Measurements from ENCODE around the gene ELL2.

The ELL2 gene

DNA sequence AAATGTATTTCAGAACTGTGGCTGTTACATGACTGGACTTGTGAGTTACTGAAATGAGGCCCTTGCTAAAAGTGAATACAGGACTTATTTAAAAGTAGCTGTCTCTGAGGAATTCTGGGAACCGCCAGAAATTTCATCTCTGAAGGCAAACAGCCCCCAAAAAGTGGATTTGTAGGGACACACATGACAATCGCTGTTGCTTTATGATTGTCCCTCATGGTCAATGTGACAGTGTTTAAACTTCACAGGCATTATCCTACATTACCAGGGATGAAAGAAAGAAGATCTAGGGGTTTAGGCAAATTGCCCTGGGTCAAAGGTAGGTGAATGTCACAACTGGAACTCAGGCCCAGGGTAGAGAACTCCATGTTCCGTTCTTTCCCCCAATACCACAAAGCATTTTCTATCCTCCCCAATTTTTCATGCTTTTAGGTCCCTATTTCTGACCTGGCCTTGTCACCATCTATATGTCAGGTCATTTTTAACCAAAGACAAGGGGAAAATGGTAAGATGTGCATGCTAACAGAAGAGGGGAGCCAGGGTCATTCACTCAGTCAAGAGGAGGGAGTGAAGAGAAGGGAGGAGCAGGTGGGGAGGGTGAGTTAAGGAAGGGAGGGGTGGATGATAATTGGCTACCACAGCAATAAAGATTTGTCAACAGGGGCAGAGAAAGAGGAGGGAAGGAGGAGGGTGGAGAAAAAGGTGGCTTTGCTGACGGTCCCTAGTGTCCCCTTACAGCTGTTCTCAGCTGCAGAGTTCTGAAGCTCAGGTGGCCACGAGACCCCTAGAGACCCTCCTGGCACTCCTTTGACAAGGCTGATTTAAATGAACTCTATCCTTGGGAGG is 81.3 kb downstream of the ELL2 start:
- DNase-seq (ENCODE audit: low spot score), result no peak

DNA sequence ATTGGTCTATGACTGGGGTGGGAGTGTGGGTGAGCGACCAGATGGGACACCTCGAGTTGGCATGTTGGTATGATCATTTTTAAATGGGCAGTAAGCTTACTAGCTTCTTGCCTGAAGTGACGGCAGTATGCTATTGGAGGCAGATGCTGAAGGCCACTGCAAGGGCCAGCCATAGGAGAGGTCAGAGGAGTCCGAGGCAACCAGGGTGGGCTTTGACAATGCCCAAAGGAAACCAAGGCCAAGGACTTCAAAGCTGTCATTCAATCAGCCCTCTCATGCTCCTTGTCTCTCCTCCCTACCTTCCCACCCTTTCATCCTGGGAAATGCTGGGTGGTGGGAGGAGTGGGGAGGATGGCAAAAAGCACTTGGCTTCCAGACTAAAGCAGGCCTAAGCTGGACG is 82.0 kb downstream of the ELL2 start:
- DNase-seq (ENCODE audit: low spot score), result no peak

DNA sequence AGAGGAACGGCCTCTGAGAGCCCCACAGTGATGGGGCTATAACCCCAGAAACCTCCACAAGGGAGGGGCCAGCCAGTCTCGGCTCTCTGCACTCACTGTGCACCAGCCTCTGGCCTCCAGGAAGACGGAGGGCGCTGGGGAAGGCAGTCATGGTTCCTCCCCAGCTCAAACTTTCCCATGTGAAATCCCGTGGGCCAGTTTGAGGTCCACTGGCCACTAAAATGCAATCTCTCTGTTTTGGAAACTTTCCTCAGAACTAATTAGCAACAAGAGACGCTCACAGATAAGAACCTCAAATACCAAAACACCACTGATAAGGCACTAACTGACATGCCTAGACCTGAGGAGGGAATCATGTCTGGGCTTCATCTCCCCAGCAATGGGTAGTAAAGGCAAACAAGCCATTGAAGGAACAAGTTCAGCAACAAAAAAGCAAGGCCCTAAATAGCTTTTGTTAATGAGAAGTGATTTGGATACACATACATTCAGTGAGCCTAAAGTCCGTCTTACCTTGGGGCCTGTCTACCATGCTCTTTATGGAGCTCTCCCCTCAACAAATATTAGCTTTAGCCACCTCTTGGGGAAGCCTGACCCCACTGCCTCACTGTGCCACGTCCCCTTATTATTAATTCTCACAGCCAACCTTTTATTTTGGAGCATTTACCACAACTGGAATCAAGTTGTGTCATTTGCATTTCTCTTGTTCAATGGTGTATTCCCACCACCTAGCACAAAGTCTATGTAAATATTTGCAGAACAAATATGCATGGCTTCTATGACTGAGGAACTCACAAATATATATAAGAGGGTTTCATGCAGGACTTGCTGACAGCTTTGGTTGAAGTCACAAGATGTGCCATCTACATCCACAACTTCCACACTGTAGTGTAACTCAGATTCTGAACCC is 83.0 kb downstream of the ELL2 start:
- no peak for DNase-seq (ENCODE audit: low spot score)

DNA sequence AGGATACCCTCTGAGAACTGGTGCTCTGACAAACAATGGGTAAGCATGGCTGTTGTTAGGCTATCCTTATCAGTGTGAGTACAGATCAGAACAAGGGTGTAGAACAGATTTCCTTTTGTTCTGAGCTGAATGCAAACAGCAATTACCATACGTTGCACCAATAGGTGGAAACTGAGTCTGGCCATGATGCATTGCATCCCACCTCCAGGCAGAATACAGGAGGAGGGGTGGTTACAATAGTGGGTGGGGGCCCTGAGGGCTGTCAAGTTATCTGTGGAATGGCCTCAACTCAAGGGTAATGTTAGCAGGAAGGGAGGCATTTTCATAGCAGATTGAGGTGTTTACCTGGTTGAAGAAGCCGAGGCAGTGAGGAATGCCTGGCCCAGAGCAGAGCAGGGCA is 84.9 kb downstream of the ELL2 start:
- DNase-seq (ENCODE audit: low spot score), result no peak

DNA sequence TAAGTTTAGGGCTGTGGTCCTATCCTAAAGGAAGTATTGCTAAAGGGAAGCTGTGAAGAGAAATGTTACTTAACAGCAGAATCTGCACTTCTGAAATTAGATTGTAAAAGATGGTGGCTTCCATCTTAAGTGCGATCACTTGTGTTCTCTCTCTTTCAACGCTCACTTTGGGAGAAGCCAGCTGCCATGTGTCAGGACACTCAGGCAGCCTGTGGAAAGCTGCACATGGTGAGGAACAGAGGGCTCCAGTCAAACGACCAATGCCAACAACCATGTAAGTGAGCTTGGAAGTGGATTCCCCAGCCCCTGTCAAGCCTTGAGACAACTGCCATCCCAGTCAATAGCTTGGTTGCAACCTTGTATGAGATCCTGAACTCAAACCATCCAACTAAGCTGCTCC is 87.4 kb downstream of the ELL2 start:
- DNase-seq (ENCODE audit: low spot score), result no peak

DNA sequence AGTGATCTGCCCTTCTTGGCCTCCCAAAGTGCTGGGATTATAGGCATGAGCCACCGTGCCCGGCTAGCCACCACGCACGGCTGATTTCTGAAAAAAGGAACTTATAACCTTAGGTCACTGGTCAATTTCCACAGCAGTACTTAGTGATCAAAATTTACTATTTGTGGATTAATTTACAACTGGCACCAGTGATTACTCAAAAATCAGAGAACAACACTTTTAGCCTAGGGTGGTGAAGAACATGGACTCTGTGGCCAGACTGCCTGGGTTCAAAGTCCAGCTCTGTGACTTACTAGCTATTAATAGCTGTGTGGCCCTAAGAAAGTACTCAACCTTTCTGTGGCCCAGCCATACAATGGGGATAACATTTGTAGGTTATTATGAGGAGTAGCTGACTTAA is 88.3 kb downstream of the ELL2 start:
- DNase-seq (ENCODE audit: low spot score), result no peak

DNA sequence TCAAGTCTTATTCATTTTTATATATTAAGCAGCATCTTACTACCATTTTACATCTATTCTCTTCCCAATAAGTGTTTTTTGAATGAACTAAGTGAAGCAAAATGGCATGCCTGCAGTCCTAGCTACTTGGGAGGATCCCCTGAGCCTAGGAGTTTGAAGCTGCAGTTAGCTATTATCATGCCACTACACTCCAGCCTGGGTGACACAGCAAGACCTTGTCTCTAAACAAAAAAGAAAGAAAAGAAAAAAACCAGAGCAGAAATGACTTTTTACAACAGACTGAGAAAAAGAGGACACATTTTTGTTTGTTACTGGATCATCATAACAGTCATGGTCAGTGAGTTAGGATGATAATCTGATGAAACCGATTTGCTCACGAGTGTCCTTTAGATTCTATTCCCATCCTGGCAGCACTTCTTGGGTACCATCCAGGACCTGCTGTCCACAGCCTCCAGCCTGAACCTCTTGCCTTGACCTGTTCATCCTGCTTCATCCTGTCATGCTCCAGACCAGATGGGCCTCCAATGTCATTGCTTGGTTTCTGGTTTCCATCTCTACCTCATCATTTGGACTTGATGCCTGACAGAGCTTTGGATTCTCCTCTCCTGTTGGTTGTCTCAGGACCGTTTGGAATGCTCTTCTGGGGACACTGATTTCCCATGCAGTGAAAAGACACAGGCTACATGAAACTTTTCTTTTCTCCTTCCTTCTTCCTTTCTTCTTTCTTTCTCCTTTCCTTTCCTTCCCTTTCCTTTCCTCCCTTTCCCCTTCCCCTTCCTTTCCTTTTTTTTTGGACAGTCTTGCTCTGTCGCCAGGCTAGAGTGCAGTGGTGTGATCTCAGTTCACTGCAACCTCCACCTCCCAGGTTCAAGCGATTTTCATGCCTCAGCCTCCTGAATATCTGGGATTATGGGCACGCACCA is 89.0 kb downstream of the ELL2 start:
- DNase-seq (ENCODE audit: low spot score), result no peak

DNA sequence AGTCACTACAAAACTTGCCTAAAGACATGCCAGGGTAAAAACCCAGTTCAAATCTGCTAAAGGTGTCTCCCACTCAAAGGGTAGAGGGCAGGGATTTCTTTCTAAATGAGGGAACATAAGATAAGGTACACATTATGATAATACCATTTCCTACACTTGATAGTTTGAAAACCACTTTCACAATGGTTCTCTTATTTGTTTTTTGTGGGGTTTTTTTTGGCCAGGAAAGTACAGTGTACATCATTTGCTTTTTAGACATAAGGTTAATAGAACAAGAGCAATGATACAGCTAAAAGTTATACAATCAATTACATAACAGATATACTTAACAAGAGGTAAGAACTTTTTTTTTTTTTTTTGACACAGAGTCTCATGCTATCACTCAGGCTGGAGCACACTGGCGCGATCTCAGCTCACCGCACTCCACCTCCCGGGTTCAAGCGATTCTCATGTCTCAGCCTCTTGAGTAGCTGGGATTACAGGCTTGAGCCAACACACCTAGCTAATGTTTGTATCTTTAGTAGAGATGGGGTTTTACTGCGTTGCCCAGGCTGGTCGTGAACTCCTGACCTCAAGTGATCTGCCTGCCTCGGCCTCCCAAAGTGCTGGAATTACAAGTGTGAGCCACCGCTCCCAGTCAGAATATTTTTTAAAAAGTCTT is 90.4 kb downstream of the ELL2 start:
- no peak for DNase-seq (ENCODE audit: low spot score)

DNA sequence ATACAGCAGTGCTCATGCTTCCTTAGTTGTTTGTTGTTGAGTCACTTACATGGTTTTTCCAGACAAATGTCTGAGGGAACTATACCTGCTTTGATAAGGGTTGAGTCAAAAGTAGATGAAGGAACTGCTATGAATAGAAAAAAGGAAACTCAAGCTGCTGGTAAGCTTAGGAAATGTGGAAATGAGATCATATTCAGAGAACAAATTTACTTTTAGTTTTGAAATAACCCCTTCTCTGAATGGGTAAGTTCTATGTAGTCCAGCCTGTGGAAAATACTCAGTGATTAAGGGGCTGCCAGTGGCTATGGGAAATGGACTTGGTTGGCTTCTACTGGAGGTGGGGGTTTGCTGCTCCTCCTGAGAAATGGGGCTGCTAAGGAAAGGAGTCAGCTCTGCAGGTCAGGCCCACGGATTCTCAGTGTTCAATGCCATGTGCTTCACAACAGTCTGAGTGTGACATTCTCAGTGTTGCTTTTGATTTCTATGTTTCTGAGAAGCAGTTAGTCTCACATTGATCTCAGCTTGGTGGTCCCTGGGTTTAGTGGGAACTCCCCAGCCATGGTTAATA is 91.5 kb downstream of the ELL2 start:
- DNase-seq (ENCODE audit: low spot score), result peak; percentile 73

DNA sequence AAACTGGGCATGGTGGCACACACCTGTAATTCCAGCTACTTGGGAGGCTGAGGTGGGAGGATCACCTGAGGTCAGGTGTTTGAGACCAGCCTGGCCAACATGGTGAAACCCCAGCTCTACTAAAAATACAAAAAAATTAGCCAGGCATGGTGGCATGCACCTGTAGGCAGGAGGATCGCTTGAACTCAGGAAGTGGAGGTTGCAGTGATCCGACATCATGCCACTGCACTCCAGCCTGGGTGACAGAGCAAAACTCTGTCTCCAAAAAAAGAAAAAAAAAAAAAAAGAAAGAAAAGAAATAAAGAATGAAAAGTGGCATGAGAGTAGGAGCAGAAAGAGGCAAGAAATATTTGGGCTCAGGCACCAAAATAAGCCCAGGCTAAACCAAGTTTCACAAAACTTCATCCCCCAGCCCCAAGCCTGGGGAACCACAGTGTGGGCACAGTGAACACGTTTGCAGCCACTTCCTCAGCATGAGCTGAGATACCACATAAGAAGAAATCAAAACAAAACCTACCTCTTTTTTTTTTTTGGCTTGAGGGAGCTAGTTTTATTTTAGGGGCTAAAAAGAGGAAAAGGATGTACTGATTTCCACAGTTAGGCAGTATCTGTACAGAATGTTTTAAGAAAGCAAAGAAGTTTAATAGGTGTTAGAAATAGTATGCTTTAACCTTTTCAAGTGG is 92.3 kb downstream of the ELL2 start:
- DNase-seq (ENCODE audit: low spot score), result peak; percentile 77

DNA sequence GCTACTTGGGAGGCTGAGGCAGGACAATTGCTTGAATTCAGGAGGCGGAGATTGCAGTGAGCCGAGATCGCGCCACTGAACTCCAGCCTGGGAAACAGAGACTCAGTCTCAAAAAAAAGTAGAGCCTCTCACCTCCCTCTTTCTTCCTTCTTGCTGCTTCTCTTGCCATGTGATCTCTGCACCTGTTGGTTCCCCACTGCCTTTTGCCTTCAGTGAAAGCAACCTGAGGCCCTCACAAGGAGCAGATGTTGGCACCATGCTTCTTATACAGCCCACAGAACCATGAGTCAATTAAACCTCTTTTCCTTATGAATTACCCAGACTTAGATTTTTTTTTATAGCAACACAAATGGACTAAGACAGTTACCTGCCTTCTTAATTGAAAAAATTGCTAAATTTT is 93.5 kb downstream of the ELL2 start:
- DNase-seq (ENCODE audit: low spot score), result no peak

DNA sequence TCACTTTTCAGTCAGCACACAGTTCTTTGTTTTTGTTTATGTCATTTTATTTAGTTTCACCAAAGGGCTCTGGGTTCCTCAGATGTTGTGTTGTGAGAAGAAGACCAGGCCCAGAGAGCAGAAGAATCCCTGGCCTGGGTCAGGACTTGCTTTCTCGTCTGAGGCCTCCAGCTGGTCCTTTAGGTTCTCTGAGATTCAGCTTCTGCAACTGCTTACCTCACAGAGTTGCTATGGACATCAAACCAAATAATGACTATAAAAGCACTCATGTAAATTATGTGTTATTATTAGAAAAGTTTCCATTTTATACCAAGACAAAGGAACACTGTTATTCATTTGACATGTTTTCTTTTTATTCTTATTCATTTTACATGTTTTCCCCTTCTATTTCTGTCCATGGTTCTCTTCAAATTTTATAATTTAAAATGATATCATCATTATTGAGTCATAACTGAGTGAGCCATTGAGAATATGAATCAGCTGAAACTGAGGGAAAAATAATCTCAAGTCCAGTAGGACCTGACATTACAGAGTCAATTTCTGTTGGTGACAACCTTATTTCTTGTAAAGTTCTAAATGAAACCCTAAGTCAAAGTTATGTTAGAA is 95.1 kb downstream of the ELL2 start:
- no peak for DNase-seq (ENCODE audit: low spot score)

DNA sequence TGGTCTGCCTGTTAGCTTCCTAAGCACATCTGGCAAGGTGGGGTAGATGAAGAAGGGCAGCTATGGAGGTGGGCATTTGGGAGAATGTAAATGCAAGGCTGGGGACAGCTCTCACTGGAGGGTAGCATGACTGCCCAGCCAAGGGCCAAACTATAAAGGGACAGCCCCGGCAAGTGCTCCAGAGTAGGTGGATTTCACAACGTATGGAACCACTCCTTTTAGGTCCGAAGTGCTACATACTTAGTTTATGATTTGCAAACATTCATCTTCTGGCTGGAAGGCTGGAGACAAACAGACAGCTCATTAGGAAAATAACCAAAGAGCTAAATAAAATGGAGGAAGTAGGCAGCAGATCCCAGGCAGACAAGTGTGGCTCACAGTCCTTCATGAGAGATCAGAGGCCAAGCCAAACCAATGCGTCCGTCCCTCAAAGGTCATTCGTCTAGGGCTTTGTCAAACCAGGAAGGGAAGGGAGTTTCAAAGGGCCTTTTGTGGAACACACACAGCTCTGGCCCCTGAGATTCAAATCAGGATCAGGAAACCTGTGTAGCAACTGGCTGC is 96.6 kb downstream of the ELL2 start:
- DNase-seq (ENCODE audit: low spot score), result no peak

DNA sequence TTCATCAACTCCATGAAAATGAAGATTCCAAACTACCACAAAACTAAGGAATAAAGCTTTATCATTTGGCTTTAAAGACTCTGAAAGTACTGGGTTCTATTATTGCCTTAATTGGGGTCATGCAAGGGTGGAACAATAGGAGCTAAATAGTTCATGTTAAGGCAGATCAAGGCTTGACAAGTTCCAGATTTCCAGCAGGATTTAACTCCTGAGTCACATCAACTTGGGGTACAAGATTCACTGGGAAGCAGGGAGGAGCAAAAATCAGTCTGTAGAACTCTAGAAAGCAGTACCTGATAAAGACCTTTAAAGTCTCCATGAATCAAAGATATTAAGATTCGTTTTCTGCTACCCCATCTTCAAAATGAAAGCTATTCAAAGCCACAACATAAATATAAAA is 97.2 kb downstream of the ELL2 start:
- no peak for DNase-seq (ENCODE audit: low spot score)

DNA sequence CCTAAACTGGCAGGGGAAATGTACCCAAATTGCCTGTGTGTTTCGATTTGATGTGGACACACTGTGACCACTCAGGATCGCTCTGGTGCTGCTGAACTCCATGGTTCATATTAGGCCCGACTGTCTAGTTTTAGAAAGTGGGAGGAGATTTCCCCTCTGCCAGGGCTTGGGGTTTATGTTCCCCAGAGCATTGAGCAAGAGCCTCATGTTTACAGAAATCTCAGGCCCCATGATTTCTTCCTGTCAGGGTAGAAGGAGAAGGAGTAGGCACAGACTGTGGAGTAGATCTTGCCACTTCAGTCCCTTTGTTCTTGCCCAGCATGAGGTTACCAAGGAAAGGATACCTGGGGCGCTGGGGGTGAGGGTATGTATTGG is 98.3 kb downstream of the ELL2 start:
- peak; percentile 82 for DNase-seq (ENCODE audit: low spot score)

DNA sequence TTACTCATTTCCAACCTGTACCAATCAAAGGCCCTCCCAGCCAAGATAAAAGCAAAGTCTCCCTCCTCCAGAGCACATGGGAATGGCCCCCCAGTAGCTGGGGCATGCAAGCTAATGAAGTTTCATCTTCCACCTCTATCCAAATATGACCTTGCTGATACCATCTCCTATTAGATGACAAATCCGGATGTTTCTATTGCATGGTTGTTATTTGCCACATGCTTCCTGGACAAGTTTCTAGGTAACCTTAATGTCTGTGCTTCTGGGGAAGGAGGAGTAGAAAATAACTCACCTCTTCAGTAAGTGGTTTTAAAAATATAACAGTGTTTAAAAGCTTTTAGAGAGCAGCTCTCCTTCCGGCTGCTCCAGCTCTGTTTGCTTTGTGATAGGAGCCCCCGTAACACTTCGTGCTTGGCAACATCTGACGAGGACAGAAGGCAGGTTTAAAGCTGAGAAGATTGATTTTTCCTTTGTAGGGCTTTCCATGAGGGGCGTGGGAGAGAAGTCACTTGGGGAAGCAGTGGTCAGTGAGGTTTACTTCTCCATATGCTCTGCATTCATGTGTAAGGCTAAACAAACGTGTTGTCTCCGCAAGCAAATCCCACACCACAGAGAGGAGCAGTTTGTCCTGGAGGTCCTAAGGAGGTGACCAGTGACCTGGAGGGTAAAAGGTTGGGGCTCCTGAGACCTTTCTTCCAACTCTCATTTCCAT is 98.8 kb downstream of the ELL2 start:
- DNase-seq (ENCODE audit: low spot score), result no peak

DNA sequence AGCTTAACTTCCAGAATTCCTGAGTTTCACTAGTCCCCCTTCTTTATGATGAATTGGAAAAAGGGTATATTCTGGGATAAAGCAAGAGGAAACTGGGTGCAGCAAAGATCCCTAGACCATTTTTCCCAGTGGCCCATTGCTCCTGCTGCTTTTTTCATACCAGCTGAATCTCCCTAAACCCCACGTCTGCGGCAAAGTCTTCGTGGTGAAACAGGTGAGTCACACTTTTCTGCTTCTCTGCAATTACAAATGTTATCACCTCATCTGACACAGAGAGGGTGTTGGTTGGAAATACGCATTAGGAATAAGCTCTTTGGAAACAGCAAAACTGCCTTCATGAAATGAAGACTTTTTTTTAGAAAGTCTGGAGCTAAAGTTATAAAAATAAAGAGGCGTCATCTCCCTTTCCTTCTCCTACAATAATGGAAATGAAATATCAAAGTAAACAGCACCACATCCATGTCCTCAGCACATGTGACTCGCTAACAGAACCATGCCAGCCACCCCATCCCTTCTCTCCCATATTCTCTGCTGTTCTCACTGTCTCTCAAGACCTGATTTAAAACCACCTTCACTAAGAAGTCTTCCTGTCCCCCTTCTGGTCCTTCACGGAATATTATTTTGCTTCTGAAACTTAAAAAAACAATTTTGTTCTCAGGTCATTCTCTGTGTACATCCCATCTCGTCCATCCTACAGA is 99.6 kb downstream of the ELL2 start:
- no peak for DNase-seq (ENCODE audit: low spot score)

DNA sequence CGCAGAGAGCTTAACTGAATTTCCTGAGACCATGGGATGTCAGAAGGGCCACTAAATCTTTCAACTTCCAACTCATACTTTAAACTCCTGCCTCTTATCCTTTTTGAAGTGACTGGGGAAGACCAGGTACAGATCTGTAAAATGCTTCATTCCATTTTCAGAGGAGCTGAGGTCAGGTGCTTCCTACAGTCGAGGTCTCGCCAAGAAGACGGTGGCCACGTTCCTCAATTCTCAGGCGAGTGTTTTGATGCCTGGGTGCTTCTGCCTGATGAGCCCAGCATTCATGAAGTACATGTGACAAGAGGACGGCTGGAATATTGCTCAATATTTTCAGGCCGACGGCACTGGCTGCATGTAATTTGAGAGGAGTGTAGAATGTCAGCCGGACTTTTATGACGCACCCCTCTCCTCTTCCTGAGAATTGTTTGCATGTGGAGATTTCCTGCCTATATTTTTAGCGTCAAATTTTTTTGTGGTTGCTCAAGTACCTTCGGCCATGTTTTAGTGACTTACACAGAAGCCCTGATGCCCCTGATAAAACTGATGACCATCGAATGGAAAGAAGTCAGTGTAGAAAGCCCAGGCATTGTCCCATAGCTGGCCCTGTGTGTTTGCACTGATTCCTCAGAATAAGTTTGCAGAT is 100.3 kb downstream of the ELL2 start:
- peak; percentile 72 for DNase-seq (ENCODE audit: low spot score)
